SH-SY5Y (cell line): Measurements from ENCODE around the gene NUBP2.

Experiments
- GATA2 ChIP-seq: IDR thresholded peaks from 2 replicates; pipeline ENCODE4 v1.6.1; 2011; ENCODE audit warnings: mild to moderate bottlenecking, low read depth, low read length
- GATA3 ChIP-seq: IDR thresholded peaks from 2 replicates; pipeline ENCODE4 v1.6.1; 2011; ENCODE audit warnings: low read depth, mild to moderate bottlenecking, low read length, moderate library complexity

NUBP2 gene

GRCh38 chr16:1780677-1781072 is 2.1 kb upstream of the NUBP2 start:
- no peak for TF ChIP-seq GATA3

DNA sequence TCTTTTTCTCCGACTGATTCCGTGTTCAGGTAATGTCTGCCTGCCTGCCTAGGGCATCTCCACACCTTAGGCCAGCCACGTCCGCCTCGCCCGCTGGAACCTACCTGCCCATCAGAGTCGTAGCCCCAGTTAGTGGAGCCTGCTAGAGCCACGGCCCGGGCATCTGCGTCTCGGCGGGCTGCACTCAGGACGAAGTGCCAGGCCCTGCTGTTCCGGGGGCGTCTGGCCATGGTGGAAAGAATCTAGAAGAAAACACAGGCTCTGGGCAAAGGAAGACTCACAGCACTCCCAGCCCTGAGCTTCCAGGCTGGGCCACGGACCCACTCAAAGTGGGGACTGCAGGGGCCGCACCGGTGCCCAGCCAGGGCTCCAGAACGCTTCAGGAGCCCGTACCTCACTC is 1.5 kb upstream of the NUBP2 start:
- TF ChIP-seq GATA2 = no peak

DNA sequence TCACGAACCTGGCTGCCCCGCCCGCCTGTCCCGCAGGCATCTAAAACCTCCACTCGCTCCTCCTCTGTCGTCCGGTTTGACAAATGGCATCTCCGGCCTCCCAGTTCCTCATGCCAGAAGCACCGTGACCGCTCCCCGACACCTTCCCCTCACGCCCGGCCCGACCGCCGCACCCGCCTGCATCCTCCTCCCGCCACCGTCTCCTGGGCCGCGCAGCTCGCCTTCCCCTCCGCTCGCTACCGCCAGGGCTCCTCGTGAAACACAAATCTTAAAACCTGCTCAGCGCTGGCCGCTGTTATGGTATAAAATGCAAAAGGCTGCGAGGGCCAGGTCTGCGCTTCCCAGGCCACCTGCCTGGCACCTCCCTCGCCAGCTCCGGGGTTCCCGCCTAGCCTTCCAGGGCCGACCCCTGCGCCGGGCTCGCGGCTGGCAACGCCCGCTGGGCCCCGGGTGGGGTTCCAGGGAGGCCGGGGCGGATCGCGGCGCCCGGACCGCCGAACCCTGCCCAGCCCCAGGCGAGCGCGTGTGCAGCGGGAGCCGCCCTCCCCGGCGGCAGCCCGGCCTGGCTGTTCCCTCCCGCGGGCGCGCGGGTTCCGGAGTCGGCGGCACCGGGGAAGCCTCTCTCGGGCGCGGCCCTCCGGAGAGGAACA is 877 bp upstream of the NUBP2 start:
- TF ChIP-seq GATA2 (no peak), GATA3 (no peak)

DNA sequence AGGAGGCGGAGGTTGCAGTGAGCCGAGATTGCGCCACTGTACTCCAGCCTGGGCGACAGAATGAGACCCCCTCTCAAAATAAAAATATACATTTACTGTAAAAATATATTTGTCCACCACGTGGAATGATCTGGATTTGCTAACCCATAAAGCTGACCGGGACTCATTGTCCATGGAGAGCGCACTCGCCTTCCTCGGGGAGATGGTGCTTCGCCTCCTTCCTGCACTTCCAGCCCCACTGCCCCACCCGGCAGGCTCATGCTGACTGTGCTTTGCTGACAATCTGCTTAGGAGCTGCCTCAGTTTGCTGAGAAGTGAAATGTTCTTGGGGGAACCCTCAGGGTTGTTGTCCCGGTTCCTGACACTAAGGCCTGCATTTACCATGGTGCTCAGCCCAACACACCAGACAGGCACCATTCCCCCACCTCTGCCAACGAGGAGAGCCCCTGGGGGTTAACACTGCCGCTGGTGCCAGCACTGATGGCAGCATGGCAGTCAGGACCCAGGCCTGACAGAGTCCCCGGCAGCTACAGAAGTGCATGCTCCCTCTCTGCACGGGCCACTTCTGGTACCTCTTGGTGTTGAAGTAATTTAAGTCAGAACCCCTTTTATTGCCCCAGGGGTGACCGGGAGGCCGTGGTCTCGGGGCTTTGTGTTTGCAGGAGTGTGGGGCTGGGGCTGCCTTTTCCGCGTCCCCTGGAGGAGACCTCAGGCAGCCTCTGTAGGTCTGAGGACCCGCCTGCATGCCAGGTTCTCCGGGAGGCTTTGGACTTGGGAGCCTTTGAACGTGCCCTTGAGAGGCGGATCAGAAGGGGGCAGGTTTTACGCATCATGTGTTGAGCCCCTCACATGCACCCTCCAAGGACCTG is 2.5 kb downstream of the NUBP2 start:
- TF ChIP-seq GATA3 = no peak
- TF ChIP-seq GATA2 = no peak

DNA sequence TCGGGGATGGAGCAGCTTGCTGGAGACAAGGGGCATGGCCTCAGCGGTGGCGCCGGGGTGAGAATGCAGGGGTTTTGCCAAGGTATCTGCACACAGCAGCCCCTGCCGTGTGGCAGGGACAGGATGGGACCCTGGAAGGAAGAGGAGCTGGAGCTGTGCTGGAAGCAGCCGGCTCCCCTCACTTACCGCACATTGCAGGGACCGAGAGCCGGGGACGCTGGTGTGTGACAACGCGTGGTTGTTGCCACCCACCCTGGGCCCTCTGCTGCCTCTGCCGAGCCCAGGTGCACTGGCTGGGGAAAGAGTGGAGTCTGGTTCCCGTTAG is 3.0 kb downstream of the NUBP2 start:
- TF ChIP-seq GATA2 (no peak), GATA3 (no peak)

- TF ChIP-seq GATA3 (no peak), GATA2 (no peak)
Measured at GRCh38 chr16:1786242-1787055, 3.7 kb downstream of the NUBP2 start.

DNA sequence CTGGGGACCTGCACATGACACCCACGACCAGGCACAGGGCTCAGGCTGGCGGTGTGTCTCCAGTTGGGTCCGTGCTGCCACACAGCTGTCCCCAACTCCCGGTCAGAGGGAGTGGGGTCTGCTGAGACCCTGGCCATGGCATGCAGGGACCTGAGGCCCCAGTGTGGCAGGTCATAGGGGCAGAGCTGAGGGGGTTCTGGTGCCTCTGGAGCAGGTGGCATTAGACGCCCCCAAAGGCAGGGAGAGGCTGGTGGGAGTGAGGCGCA is 4.2 kb downstream of the NUBP2 start:
- no peak for TF ChIP-seq GATA3
- no peak for TF ChIP-seq GATA2

DNA sequence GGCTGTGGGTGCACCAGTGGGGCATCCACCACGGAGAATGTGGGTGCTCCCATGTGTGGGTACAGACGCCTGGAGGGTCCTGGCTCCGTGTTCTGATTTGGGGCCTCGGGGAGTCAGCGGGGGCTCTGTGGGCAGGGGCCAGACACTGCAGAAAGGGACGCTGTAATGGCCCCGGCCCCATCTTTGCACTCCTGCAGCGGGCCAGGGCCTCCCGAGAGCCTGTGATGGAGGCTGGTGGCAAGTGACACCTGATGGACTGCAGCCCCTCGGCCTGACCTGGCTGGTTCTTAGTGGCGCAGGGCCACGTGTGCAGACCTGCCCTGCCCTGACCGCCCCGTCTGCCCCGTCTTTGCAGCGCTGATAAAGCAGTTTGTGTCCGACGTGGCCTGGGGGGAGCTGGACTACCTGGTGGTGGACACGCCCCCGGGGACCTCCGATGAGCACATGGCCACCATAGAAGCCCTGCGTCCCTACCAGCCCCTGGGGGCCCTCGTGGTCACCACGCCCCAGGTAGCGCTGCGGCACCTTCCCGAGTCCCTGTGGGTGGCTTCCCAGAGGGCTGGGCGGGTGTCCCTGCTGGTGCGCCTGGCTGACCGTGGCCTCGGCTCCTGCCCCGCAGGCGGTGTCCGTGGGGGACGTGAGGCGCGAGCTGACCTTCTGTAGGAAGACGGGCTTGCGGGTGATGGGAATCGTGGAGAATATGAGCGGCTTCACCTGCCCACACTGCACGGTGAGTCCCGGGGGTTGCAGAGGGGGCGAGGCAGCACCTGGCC is 4.7 kb downstream of the NUBP2 start:
- no peak for TF ChIP-seq GATA3
- no peak for TF ChIP-seq GATA2

DNA sequence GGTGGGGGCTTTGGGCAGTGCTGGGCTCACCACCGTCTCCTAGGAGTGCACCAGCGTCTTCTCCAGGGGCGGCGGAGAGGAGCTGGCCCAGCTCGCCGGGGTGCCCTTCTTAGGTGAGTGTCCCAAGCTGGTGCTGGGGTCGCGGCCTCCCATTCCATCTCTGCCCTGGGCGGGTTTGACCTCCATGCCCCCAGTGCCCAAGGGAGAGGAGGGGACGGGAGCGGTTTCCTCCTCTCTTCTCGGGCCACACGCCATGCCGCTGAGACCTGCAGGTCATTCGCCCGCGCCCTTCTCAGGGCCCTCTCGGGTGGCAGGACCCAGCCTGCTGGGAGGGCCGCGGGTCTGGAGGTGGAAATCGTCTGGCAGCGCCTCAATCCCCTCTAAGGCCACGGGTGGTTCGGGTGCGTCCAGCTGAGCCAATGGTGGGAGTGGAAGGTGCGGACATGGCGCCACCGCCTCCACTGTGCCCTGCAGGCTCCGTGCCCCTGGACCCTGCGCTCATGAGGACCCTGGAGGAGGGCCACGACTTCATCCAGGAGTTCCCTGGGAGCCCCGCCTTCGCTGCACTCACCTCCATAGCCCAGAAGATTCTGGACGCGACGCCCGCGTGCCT is 5.4 kb downstream of the NUBP2 start:
- TF ChIP-seq GATA2 = no peak
- no peak for TF ChIP-seq GATA3

GRCh38 chr16:1788708-1789100 is 5.9 kb downstream of the NUBP2 start:
- TF ChIP-seq GATA2 = no peak
- no peak for TF ChIP-seq GATA3

DNA sequence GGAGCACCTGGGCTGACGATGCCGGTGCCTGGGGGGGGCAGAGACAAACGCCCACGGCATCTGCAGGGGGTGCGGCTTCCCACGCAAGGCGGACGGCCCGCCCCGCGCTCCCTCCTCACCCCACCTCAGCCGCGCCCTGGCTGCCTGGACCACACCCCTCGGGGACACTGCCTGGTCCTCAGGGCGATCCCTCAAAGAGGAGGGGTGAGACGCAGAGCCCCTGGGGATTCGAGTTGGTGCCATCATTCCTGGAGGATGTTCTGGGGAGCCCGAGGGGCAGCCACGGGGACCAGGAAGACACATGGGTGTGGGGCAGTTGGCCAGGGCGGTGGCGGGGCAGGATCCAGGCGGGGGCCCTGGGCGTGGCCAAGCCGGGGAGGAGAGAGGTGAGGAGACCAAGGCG is 6.9 kb downstream of the NUBP2 start:
- TF ChIP-seq GATA2 = no peak
- no peak for TF ChIP-seq GATA3

GRCh38 chr16:1790261-1790610 is 7.5 kb downstream of the NUBP2 start:
- no peak for TF ChIP-seq GATA2

- TF ChIP-seq GATA2 = no peak
Measured at GRCh38 chr16:1790611-1791255, 8.0 kb downstream of the NUBP2 start.

DNA sequence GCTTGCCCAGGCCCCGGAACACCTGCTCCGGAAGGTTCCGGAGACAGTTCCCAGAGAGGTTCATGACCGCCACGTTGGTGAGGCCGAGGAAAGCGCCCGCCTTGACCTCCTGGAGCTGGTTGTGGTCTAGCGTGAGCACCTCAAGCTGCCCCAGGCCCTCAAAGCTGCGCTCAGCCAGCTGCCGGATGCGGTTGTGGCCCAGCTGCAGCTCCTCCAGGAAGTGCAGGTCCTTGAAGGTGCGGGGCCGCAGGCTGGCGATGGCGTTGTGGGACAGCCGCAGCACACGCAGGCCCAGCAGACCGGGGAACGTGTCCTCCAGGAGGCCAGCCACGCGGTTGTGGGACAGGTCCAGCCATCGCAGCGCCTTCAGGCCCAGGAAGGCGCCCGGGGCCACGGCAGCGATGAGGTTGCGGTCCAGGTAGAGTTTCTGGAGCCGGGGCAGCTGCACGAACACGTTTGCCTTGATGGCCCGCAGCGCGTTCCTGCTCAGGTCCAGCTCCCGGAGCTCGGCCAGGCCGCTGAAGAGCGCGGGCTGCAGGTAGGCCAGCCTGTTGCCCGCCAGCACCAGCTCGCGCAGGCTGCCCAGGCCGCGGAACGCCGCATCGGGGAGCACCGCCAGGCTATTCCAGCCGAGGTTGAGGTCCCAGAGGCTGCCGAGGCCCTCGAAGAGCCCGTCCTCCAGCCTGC is 8.6 kb downstream of the NUBP2 start:
- TF ChIP-seq GATA2 (no peak), GATA3 (no peak)
